Caco-2 (cell line): Measurements from ENCODE around the gene GRK6. TPM values are rescaled to one million over a fixed set of nuclear protein-coding genes. Genes with fewer than 3 reads are reported as not detected.
A peak's percentile ranks its signal among the peaks of the same experiment; 100 is the strongest.

Experiments
- BruUV-seq: library from RNA; stranded (reverse); fragments of 400-500 nt; replicated peaks from 2 replicates; lab custom pipeline; 2021; lab: Mats Ljungman, UMichigan
- CTCF ChIA-PET: fragments of 300-600 bp; sonication (Branson Sonifier 250); formaldehyde crosslinking; loops from one replicate; lab custom pipeline; 2022; ENCODE audit warnings: antibody characterized with exemption; lab: Charles Lee
- POLR2A ChIA-PET: fragments of 300-600 bp; sonication (Branson Sonifier 250); formaldehyde crosslinking; loops from one replicate; lab custom pipeline; 2022; ENCODE audit warnings: antibody characterized with exemption; lab: Charles Lee
- DNase-seq, 2 experiments: peaks; one replicate each; pipeline versions ENCODE4 v3.0.0 to v3.0.0-alpha.2; 2020 to 2022
- H3K27me3 ChIP-seq: replicated peaks from 2 replicates; pipeline ENCODE4 v1.6.0; 2011; ENCODE audit warnings: low read length; ENCODE audit not compliant: control insufficient read depth, insufficient read depth
- H3K36me3 ChIP-seq: 2 replicates; pipeline ENCODE4 v1.5.1; 2011; ENCODE audit warnings: low read length; ENCODE audit not compliant: control insufficient read depth, insufficient read depth
- H3K4me1 ChIP-seq: fragments of 250-450 bp; sonication (Bioruptor Pico); 2 replicates; pipeline ENCODE4 v1.5.1; 2020; ENCODE audit warnings: mild to moderate bottlenecking
- H3K4me3 ChIP-seq: 2 replicates; pipeline ENCODE4 v1.5.1; 2011; ENCODE audit warnings: low read depth, mild to moderate bottlenecking, control low read depth, low read length
- H3K9me3 ChIP-seq: fragments of 250-450 bp; sonication (Bioruptor Pico); 2 replicates; pipeline ENCODE4 v1.5.1; 2020; ENCODE audit warnings: mild to moderate bottlenecking, moderate library complexity
- H3K27ac Mint-ChIP-seq: one replicate; pipeline ENCODE4 v1.8.0; 2022; ENCODE audit warnings: mixed read lengths; ENCODE audit not compliant: unreplicated experiment
- H3K27me3 Mint-ChIP-seq: one replicate; pipeline ENCODE4 v1.8.0; 2022; ENCODE audit warnings: mixed read lengths; ENCODE audit not compliant: insufficient read depth, unreplicated experiment
- H3K36me3 Mint-ChIP-seq: one replicate; pipeline ENCODE4 v1.8.0; 2022; ENCODE audit warnings: mild to moderate bottlenecking, mixed read lengths; ENCODE audit not compliant: insufficient read depth, unreplicated experiment
- H3K4me1 Mint-ChIP-seq: one replicate; pipeline ENCODE4 v1.8.0; 2022; ENCODE audit warnings: low read depth, mixed read lengths; ENCODE audit not compliant: unreplicated experiment
- H3K4me3 Mint-ChIP-seq: one replicate; pipeline ENCODE4 v1.8.0; 2022; ENCODE audit warnings: mild to moderate bottlenecking, moderate library complexity, mixed read lengths; ENCODE audit not compliant: unreplicated experiment
- H3K9me3 Mint-ChIP-seq: one replicate; pipeline ENCODE4 v1.8.0; 2022; ENCODE audit warnings: mixed read lengths; ENCODE audit not compliant: unreplicated experiment
- intact Hi-C: fragments of 100-400 bp; cut with micrococcal nuclease; formaldehyde crosslinking; loops from one replicate; pipeline ENCODE4 v1.10.0; 2022; ENCODE audit not compliant: unreplicated experiment
- total RNA-seq: library from RNA; stranded (reverse); gene quantifications from 2 replicates; pipeline ENCODE4 v1.2.3, GENCODE V29; 2022
- TF ChIP-seq, protein P1 (sequence below), 2 experiments: fragments of 200-600 bp in 1 of 2; IDR thresholded peaks; 1 replicate in 1 of 2; 2 replicates in 1 of 2; pipeline versions ENCODE4 v1.5.1 to v1.8.0; 2011 to 2022; ENCODE audit warnings: antibody characterized with exemption in 1 of 2, control low read depth in 1 of 2, inconsistent platforms in 1 of 2, low read depth in 1 of 2, low read length in 1 of 2, mild to moderate bottlenecking in 1 of 2, moderate library complexity in 1 of 2; ENCODE audit not compliant: insufficient read depth in 1 of 2, severe bottlenecking in 1 of 2, unreplicated experiment in 1 of 2

Gene GRK6
- total RNA-seq, 1 experiment from 2014 or later = 71.9 TPM

DNA sequence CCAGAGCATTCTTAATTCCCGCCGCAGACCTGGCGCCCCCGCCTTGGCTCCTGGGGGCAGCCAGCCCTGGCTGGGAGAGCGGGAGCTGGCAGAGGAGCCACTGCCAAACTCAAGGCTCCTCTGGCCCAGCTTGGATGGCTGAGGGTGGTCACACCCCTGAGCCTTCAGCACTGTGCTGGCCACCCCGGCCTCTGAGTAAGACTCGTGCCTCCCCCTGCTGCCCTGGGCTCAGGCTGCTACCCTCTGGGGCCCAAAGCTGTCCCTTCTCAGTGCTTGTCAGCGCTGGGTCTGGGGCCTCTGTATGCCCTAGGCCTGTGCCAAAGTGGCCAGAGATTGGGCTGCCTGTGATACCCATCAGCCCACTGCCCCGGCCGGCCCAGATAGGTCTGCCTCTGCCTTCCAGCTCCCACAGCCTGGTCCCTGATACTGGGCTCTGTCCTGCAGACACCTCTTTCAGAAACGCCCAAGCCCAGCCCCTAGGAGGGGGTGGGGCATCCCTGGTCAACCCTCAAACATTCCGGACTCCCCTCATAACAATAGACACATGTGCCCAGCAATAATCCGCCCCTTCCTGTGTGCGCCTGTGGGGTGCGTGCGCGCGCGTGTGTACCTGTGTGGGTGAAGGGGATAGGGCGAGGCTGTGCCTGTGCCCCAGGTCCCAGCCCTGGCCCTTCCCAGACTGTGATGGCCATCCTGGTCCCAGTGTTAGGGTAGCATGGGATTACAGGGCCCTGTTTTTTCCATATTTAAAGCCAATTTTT is 15.8 kb downstream of the GRK6 start:
- peaks cover 6% of the 10 kb centered on the region for H3K27me3 Mint-ChIP-seq
- intact Hi-C loops = no loop called here
- ChIA-PET CTCF (interaction anchor here (1.1 to 6.4 kb wide), 2 partner anchors 37 to 39 kb away, joined by 3 to 78 read pairs; no protein-coding TSS in a partner anchor), POLR2A (interaction anchor here (5.0 kb wide), 1 partner anchor 16 kb away, joined by 43 read pairs; the partner anchor contains the start of gene GRK6)
- no peaks in the 10 kb centered on the region for H3K9me3 Mint-ChIP-seq
- no peaks in the 10 kb centered on the region for H3K9me3 ChIP-seq
- H3K36me3 ChIP-seq = peaks cover 2% of the 10 kb centered on the region
- H3K4me1 Mint-ChIP-seq = peaks cover 8% of the 10 kb centered on the region
- peaks cover 63% of the 10 kb centered on the region for H3K36me3 Mint-ChIP-seq
- TF ChIP-seq, protein P1, sequence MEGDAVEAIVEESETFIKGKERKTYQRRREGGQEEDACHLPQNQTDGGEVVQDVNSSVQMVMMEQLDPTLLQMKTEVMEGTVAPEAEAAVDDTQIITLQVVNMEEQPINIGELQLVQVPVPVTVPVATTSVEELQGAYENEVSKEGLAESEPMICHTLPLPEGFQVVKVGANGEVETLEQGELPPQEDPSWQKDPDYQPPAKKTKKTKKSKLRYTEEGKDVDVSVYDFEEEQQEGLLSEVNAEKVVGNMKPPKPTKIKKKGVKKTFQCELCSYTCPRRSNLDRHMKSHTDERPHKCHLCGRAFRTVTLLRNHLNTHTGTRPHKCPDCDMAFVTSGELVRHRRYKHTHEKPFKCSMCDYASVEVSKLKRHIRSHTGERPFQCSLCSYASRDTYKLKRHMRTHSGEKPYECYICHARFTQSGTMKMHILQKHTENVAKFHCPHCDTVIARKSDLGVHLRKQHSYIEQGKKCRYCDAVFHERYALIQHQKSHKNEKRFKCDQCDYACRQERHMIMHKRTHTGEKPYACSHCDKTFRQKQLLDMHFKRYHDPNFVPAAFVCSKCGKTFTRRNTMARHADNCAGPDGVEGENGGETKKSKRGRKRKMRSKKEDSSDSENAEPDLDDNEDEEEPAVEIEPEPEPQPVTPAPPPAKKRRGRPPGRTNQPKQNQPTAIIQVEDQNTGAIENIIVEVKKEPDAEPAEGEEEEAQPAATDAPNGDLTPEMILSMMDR (IDR thresholded peaks at IDR 0.05; ENCODE audit: insufficient read depth in 1 of 2, low read depth in 1 of 2, low read length in 1 of 2, severe bottlenecking in 1 of 2, unreplicated experiment in 1 of 2) = no peak
- H3K4me3 ChIP-seq = no peak overlapping the region
- H3K4me1 ChIP-seq = peaks cover 8% of the 10 kb centered on the region; the same call in 1 of the 2 replicates
- BruUV-seq = no TSS peak
- H3K27ac Mint-ChIP-seq = peak overlapping the region; percentile 16
- H3K27me3 ChIP-seq = no peaks in the 10 kb centered on the region
- peak in 1 of 2 experiments; percentile 33 for DNase-seq
- no peak overlapping the region for H3K4me3 Mint-ChIP-seq

DNA sequence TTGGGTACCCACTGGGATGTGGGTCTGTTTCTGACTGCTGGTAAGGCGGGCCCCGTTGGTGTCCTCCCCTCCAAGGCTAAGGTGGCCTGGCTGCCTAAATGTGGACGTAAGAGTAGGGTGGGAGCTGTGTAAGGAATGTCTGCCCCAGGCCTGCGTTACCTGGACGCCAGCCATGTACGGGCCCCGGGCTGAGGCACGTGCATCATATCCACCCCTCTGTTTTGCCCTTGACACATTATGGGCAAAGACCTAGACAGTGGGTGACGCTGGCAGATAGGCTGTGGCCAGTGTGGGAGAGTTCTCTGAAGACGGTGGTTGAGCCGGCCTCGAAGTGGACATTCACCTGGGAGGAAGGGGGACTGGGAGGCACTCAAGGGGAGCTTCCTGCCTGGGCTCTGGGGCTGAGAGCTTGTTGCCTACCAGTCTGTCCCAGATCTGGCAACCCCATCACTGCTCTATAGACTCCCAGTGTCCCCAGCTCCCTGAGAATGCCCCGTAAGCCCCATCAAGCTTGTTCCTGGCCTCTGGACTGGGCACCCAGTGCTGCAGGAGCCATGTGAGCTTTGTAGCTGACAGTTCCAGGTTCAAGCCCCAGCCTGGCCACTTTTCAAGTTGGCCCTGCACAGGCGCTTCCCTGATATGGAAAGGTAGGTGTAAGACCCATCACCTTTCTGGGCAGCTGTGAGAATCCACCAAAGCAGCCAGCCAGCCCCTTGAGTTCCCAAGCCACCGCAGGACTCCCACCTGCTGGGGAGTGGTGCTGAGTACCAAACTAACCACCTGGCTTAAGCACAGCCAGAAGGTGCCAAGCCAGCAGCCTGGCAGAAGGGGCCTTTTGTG is 16.9 kb downstream of the GRK6 start:
- Histone ChIP-seq H3K36me3 (peaks cover under 1% of the 10 kb centered on the region), H3K4me3 (no peak overlapping the region), H3K27me3 (no peaks in the 10 kb centered on the region), H3K9me3 (no peaks in the 10 kb centered on the region), H3K4me1 (peaks cover 6% of the 10 kb centered on the region; the same call in 1 of the 2 replicates)
- no peak for DNase-seq
- POLR2A ChIA-PET = interaction anchor here (0.5 to 5.0 kb wide), 4 partner anchors 9 to 64 kb away, joined by 3 to 43 read pairs (median 4); partner anchors contain the start of gene GRK6
- Mint-ChIP-seq H3K9me3 (no peaks in the 10 kb centered on the region), H3K27me3 (peaks cover 6% of the 10 kb centered on the region), H3K4me1 (peaks cover 8% of the 10 kb centered on the region), H3K36me3 (peaks cover 63% of the 10 kb centered on the region), H3K27ac (peak overlapping the region; percentile 56), H3K4me3 (no peak overlapping the region)
- intact Hi-C loops = no loop called here
- no TSS peak for BruUV-seq
- CTCF ChIA-PET = interaction anchor here (1.9 to 6.4 kb wide), 4 partner anchors 12 to 73 kb away, joined by 5 to 78 read pairs (median 14); no protein-coding TSS in a partner anchor
- TF ChIP-seq, protein P1 (IDR thresholded peaks at IDR 0.05; ENCODE audit: insufficient read depth in 1 of 2, low read depth in 1 of 2, low read length in 1 of 2, severe bottlenecking in 1 of 2, unreplicated experiment in 1 of 2) = no peak
